ENCODE results near the gene GREB1L. TPM values are rescaled to one million over a fixed set of nuclear protein-coding genes. Genes with fewer than 3 reads are reported as not detected.

Gene GREB1L
- total RNA-seq, 1 donor from 2014 or later = 0.79 TPM

DNA sequence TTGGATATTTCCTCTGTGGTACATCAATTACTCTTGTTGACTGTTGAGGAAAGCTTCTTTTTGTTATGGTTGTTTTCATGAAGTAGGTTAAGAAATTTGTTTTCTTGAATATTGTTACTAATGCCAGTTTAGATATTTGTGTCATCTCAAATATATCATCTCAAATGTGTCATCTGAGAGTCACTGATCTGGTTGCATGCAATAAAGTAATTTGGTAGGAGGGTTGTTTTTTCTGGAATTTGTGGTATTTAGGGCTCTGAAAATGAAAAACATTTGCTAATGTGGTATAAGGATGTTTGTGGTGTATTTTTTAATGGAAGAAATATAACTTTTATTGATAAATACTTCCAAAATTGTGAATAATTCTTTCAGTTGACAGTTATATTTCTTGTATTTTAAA, 117.7 kb downstream of the GREB1L start:
- no peak for DNase-seq (ENCODE audit: low read depth)
- no peak for TF ChIP-seq CTCF (IDR thresholded peaks at IDR 0.05; ENCODE audit: insufficient read depth, low read length, severe bottlenecking)
- H3K4me3 ChIP-seq (ENCODE audit: low read depth, low read length) = no peak overlapping the region
- no peaks in the 10 kb centered on the region for H3K36me3 ChIP-seq (ENCODE audit: control insufficient read depth, insufficient read depth, low read length)
- H3K27me3 ChIP-seq (ENCODE audit: control insufficient read depth, insufficient read depth, low read length) = no peaks in the 10 kb centered on the region
- no peak for FAIRE-seq

- Histone ChIP-seq H3K4me3 (ENCODE audit: low read depth, low read length) (no peak overlapping the region), H3K36me3 (ENCODE audit: control insufficient read depth, insufficient read depth, low read length) (no peaks in the 10 kb centered on the region), H3K27me3 (ENCODE audit: control insufficient read depth, insufficient read depth, low read length) (no peaks in the 10 kb centered on the region)
- FAIRE-seq (no peak), DNase-seq (ENCODE audit: low read depth) (no peak)
- TF ChIP-seq CTCF (IDR thresholded peaks at IDR 0.05; ENCODE audit: insufficient read depth, low read length, severe bottlenecking) = no peak
Observed at GRCh38 chr18:21361307-21361880, 119.4 kb downstream of the GREB1L start.

- H3K36me3 ChIP-seq (ENCODE audit: control insufficient read depth, insufficient read depth, low read length) = no peaks in the 10 kb centered on the region
- no peaks in the 10 kb centered on the region for H3K27me3 ChIP-seq (ENCODE audit: control insufficient read depth, insufficient read depth, low read length)
- DNase-seq (ENCODE audit: low read depth) (no peak), FAIRE-seq (no peak)
- no peak for TF ChIP-seq CTCF (IDR thresholded peaks at IDR 0.05; ENCODE audit: insufficient read depth, low read length, severe bottlenecking)
- no peak overlapping the region for H3K4me3 ChIP-seq (ENCODE audit: low read depth, low read length)
Observed at GRCh38 chr18:21362831-21363230, 120.8 kb downstream of the GREB1L start.

DNA sequence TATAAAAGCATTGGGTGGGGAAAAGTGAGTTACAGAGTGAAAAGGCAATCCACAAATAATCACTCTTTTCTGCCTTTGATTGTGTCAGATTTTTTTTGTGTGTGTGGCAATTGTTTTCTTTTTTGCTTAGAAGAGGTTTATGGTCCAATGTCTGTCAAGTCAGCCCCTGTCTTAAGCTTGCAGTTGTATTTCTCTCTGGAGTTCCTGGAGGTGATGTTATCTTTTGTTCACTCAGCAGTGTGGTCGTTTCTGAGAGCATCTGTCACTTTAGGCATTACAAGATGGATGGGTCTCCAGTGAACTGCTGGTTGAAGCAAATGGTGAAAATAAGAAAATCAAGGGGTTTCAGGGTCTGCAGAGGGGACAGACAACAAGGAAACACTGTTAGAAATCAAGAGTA, 121.3 kb downstream of the GREB1L start:
- Histone ChIP-seq H3K36me3 (ENCODE audit: control insufficient read depth, insufficient read depth, low read length) (no peaks in the 10 kb centered on the region), H3K27me3 (ENCODE audit: control insufficient read depth, insufficient read depth, low read length) (no peaks in the 10 kb centered on the region), H3K4me3 (ENCODE audit: low read depth, low read length) (no peak overlapping the region)
- FAIRE-seq = no peak
- no peak for DNase-seq (ENCODE audit: low read depth)
- no peak for TF ChIP-seq CTCF (IDR thresholded peaks at IDR 0.05; ENCODE audit: insufficient read depth, low read length, severe bottlenecking)

DNA sequence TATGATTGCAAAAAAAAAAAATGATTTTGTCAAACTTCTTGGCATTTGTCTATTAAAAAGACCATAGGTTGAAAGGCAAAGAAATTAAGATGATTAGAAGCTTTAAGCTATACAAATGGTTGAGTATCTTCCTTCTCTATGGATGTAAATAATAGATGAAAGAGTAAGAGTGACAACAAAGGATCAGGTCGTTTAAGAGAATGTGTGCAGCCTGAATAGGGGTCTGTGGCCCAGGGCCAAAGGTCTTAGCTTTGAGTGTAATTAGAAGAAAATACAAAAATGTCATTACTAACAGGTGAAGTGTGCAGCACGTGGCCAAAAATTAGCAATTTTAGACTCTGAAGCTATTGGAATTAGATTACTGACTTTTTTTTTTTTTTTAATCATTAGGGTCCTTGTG, 122.4 kb downstream of the GREB1L start:
- Histone ChIP-seq H3K27me3 (ENCODE audit: control insufficient read depth, insufficient read depth, low read length) (no peaks in the 10 kb centered on the region), H3K4me3 (ENCODE audit: low read depth, low read length) (no peak overlapping the region), H3K36me3 (ENCODE audit: control insufficient read depth, insufficient read depth, low read length) (no peaks in the 10 kb centered on the region)
- no peak for DNase-seq (ENCODE audit: low read depth)
- no peak for TF ChIP-seq CTCF (IDR thresholded peaks at IDR 0.05; ENCODE audit: insufficient read depth, low read length, severe bottlenecking)
- FAIRE-seq = no peak

GRCh38 chr18:21366896-21367295, 124.9 kb downstream of the GREB1L start:
- TF ChIP-seq CTCF (IDR thresholded peaks at IDR 0.05; ENCODE audit: insufficient read depth, low read length, severe bottlenecking) = no peak
- no peaks in the 10 kb centered on the region for H3K27me3 ChIP-seq (ENCODE audit: control insufficient read depth, insufficient read depth, low read length)
- no peak overlapping the region for H3K4me3 ChIP-seq (ENCODE audit: low read depth, low read length)
- DNase-seq (ENCODE audit: low read depth) (no peak), FAIRE-seq (no peak)
- no peaks in the 10 kb centered on the region for H3K36me3 ChIP-seq (ENCODE audit: control insufficient read depth, insufficient read depth, low read length)

Measured in bronchial epithelial cell (primary cell).